Smooth muscle cell (in vitro differentiated cells): Measurements from ENCODE around the gene TUBGCP6. TPM values are rescaled to one million over a fixed set of nuclear protein-coding genes. Genes with fewer than 3 reads are reported as not detected.

Source experiments
- DNase-seq: peaks from one replicate; lab custom pipeline; 2025; ENCODE audit not compliant: unreplicated experiment; lab: John Stamatoyannopoulos, UW
- H2AFZ ChIP-seq: fragments of 200-600 bp; sonication (generic); 2 replicates; pipeline ENCODE4 v1.6.0; 2016; ENCODE audit warnings: antibody characterized with exemption, low read depth, mild to moderate bottlenecking
- H3F3A ChIP-seq: fragments of 200-600 bp; sonication (generic); 2 replicates; pipeline ENCODE4 v1.6.0; 2017; ENCODE audit warnings: antibody characterized with exemption, low read depth
- H3K27ac ChIP-seq: fragments of 200-600 bp; sonication (generic); 2 replicates; pipeline ENCODE4 v1.5.1; 2016; ENCODE audit warnings: low read depth, mild to moderate bottlenecking
- H3K27me3 ChIP-seq: fragments of 200-600 bp; sonication (generic); 2 replicates; pipeline ENCODE4 v1.6.1; 2016; ENCODE audit warnings: low read depth, mild to moderate bottlenecking
- H3K36me3 ChIP-seq: fragments of 200-600 bp; sonication (generic); 2 replicates; pipeline ENCODE4 v1.5.1; 2016; ENCODE audit warnings: low read depth
- H3K4me1 ChIP-seq: fragments of 200-600 bp; sonication (generic); 2 replicates; pipeline ENCODE4 v1.5.1; 2016; ENCODE audit warnings: low read depth
- H3K4me2 ChIP-seq: fragments of 200-600 bp; sonication (generic); 2 replicates; pipeline ENCODE4 v1.6.0; 2016; ENCODE audit warnings: mild to moderate bottlenecking
- H3K4me3 ChIP-seq: fragments of 200-600 bp; sonication (generic); 2 replicates; pipeline ENCODE4 v1.5.1; 2016; ENCODE audit warnings: mild to moderate bottlenecking
- H3K79me2 ChIP-seq: fragments of 200-600 bp; sonication (generic); 2 replicates; pipeline ENCODE4 v1.6.0; 2016; ENCODE audit warnings: low read depth, mild to moderate bottlenecking
- H3K9ac ChIP-seq: fragments of 200-600 bp; sonication (generic); 2 replicates; pipeline ENCODE4 v1.6.0; 2016; ENCODE audit warnings: low read depth
- H3K9me3 ChIP-seq: fragments of 200-600 bp; sonication (generic); replicated peaks from 2 replicates; pipeline ENCODE4 v1.5.1; 2016; ENCODE audit warnings: low read depth
- H4K20me1 ChIP-seq: fragments of 200-600 bp; sonication (generic); 2 replicates; pipeline ENCODE4 v1.6.0; 2016; ENCODE audit warnings: low read depth
- WGBS: methylation state at CpG from one replicate; pipeline ENCODE4 v1.1.7; 2016; ENCODE audit warnings: low lambda C conversion rate; 5-methylcytosine and 5-hydroxymethylcytosine counted together
- polyA plus RNA-seq: library from polyadenylated mRNA; unstranded; fragments of >200 nt; fragmentation: Nextera tagmentation; extraction: Ambion mirVana; gene quantifications from 2 replicates; pipeline ENCODE4 v1.2.1, GENCODE V29; 2016
- total RNA-seq: library from RNA; depleted of rRNA; stranded (reverse); fragments of >200 nt; gene quantifications from 2 replicates; pipeline ENCODE4 v1.2.3, GENCODE V29; 2014
- TF ChIP-seq, protein P1 (sequence below): fragments of 200-600 bp; sonication (generic); IDR thresholded peaks from 2 replicates; pipeline ENCODE4 v1.5.1; 2017; ENCODE audit warnings: borderline replicate concordance, mild to moderate bottlenecking, antibody characterized with exemption; ENCODE audit not compliant: insufficient read depth, poor library complexity, severe bottlenecking

Gene TUBGCP6
- total and polyA plus RNA-seq, 2 experiments from 2014 or later, result 10.0 to 22.7 TPM

GRCh38 chr22:50292643-50293440, 48.0 kb upstream of the TUBGCP6 start:
- Histone ChIP-seq H3K9me3 (no peaks in the 10 kb centered on the region), H3K79me2 (peaks cover 98% of the 10 kb centered on the region), H4K20me1 (peaks cover 100% of the 10 kb centered on the region), H3K36me3 (no peaks in the 10 kb centered on the region), H3K27me3 (no peaks in the 10 kb centered on the region), H2AFZ (no peak overlapping the region), H3K4me2 (peak overlapping the region; percentile 84), H3K27ac (peak overlapping the region; percentile 90), H3K4me1 (peaks cover 20% of the 10 kb centered on the region), H3K4me3 (peak overlapping the region; percentile 29), H3K9ac (peak overlapping the region; percentile 45), H3F3A (peaks cover 6% of the 10 kb centered on the region)
- DNase-seq, result no peak
- TF ChIP-seq, protein P1, sequence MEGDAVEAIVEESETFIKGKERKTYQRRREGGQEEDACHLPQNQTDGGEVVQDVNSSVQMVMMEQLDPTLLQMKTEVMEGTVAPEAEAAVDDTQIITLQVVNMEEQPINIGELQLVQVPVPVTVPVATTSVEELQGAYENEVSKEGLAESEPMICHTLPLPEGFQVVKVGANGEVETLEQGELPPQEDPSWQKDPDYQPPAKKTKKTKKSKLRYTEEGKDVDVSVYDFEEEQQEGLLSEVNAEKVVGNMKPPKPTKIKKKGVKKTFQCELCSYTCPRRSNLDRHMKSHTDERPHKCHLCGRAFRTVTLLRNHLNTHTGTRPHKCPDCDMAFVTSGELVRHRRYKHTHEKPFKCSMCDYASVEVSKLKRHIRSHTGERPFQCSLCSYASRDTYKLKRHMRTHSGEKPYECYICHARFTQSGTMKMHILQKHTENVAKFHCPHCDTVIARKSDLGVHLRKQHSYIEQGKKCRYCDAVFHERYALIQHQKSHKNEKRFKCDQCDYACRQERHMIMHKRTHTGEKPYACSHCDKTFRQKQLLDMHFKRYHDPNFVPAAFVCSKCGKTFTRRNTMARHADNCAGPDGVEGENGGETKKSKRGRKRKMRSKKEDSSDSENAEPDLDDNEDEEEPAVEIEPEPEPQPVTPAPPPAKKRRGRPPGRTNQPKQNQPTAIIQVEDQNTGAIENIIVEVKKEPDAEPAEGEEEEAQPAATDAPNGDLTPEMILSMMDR, result no peak
- WGBS, result 86% methylated on average over 19 of the region's 29 CpGs

DNA sequence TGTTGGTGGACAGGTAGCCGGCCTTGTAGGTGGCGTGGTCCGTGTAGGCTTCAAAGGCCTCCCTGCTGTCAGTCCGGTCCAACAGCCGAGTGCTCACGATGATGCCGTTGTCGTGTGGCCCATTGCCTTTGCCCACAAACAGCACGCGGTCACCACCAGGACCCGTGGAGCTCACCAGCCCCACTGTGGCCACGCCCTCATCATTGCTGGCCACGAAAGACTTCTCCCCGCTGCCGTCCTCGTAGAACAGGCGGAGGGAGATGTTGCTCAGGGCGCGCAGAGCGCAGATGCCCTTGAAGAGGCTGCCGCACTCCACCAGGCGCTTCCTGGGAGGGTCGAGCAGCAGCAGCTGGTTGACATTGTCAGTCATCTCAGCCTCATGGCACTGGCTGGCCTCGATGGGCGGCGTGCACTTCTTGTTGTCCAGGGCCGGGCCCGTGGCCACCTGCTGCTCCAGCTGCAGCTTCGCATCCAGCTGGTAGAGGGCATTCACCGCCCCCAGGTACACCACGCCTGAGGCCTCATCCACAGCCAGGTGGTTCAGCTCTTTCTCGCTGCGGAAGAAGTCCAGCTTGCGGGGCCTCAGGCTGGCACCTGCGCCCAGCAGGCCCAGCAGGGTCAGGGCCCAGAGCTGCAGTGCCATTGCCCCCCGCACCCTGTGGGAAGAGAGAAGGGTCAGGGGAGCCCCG, 45.3 kb upstream of the TUBGCP6 start:
- 98% methylated on average over 35 of the region's 37 CpGs for whole genome bisulfite sequencing
- Histone ChIP-seq H3K4me3 (no peak overlapping the region), H3K9me3 (no peaks in the 10 kb centered on the region), H3K27me3 (no peaks in the 10 kb centered on the region), H3F3A (no peaks in the 10 kb centered on the region), H3K36me3 (no peaks in the 10 kb centered on the region), H3K79me2 (peaks cover 92% of the 10 kb centered on the region), H3K4me2 (no peak overlapping the region), H4K20me1 (peaks cover 96% of the 10 kb centered on the region), H3K27ac (no peak overlapping the region), H3K9ac (no peak overlapping the region), H2AFZ (no peak overlapping the region), H3K4me1 (peaks cover 20% of the 10 kb centered on the region)
- DNase-seq, result no peak
- TF ChIP-seq, protein P1, result no peak

GRCh38 chr22:50289151-50289941, 44.5 kb upstream of the TUBGCP6 start:
- peaks cover 96% of the 10 kb centered on the region for H4K20me1 ChIP-seq
- TF ChIP-seq, protein P1, result no peak
- no peak for DNase-seq
- H3K36me3 ChIP-seq, result no peaks in the 10 kb centered on the region
- H3K27ac ChIP-seq, result no peak overlapping the region
- H3K4me2 ChIP-seq, result no peak overlapping the region
- no peaks in the 10 kb centered on the region for H3F3A ChIP-seq
- 98% methylated on average over 57 of the region's 57 CpGs for WGBS
- no peak overlapping the region for H3K9ac ChIP-seq
- H3K9me3 ChIP-seq, result no peaks in the 10 kb centered on the region
- peaks cover 85% of the 10 kb centered on the region for H3K79me2 ChIP-seq
- H3K27me3 ChIP-seq, result no peaks in the 10 kb centered on the region
- H3K4me1 ChIP-seq, result peaks cover 20% of the 10 kb centered on the region
- H3K4me3 ChIP-seq, result no peak overlapping the region
- no peak overlapping the region for H2AFZ ChIP-seq
